Stimulated activated CD4-positive, alpha-beta T cell treated with anti-CD3 and anti-CD28 coated beads, Interleukin-12 subunit alpha, Interleukin-12 subunit beta, amount 100 ng/mL, for 24 hours (primary cell): ENCODE data around the gene ATP9B.
"Not testable (repeated sequence)": the region's sequence is repeated elsewhere in the genome, so short reads cannot be mapped to it uniquely, and the experiment has no call there.

Experiments used
- DNase-seq, 2 experiments: peaks; one replicate each; pipeline ENCODE4 v3.0.0-alpha.2; 2020; ENCODE audit warnings: low read depth in 2 of 2

The ATP9B gene

GRCh38 chr18:79229431-79229830, 160.2 kb downstream of the ATP9B start:
- DNase-seq: no peak

DNA sequence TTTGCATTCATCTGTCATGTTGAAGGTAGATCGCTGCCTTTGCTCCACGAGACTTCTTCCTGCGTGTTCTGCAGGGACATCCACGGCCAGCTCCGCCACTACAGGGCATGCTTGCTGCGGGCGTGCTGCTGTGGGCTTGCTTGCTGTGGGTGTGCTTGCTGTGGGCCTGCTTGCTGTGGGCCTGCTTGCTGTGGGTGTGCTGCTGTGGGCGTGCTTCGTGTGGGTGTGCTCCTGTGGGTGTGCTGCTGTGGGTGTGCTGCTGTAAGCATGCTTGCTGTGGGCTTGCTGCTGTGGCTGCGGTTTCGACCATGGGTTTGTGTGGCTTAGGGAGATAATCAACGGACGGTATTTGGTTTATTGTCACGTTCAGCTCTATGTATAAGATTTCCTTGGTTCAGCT, 165.2 kb downstream of the ATP9B start:
- no peak for DNase-seq

- DNase-seq: no peak
Observed at GRCh38 chr18:79239631-79240030, 170.4 kb downstream of the ATP9B start.

GRCh38 chr18:79241755-79242154, 172.6 kb downstream of the ATP9B start:
- no peak for DNase-seq

- DNase-seq: no peak
Observed at GRCh38 chr18:79242246-79242645, 173.1 kb downstream of the ATP9B start.

DNA sequence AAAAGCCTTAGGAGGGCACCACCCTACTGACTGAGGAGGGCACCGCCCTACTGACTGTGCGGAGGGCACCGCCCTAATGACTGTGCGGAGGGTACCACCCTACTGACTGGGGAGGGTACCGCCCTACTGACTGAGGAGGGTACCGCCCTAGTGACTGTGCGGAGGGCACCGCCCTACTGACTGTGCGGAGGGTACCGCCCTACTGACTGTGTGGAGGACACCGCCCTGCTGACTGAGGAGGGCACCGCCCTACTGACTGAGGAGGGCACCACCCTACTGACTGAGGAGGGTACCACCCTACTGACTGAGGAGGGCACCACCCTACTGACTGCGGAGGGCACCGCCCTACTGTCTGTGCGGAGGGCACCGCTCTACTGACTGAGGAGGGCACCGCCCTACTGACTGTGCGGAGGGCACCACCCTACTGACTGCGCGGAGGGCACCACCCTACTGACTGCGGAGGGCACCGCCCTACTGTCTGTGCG, 176.4 kb downstream of the ATP9B start:
- no peak for DNase-seq

- DNase-seq: peak; percentile 50 to 66
Observed at GRCh38 chr18:79246309-79247108, 177.3 kb downstream of the ATP9B start.

GRCh38 chr18:79248495-79249060, 179.4 kb downstream of the ATP9B start:
- no peak for DNase-seq

GRCh38 chr18:79250301-79250981, 181.2 kb downstream of the ATP9B start:
- DNase-seq: no peak

- DNase-seq: no peak
Observed at GRCh38 chr18:79251021-79251420, 181.8 kb downstream of the ATP9B start.

DNA sequence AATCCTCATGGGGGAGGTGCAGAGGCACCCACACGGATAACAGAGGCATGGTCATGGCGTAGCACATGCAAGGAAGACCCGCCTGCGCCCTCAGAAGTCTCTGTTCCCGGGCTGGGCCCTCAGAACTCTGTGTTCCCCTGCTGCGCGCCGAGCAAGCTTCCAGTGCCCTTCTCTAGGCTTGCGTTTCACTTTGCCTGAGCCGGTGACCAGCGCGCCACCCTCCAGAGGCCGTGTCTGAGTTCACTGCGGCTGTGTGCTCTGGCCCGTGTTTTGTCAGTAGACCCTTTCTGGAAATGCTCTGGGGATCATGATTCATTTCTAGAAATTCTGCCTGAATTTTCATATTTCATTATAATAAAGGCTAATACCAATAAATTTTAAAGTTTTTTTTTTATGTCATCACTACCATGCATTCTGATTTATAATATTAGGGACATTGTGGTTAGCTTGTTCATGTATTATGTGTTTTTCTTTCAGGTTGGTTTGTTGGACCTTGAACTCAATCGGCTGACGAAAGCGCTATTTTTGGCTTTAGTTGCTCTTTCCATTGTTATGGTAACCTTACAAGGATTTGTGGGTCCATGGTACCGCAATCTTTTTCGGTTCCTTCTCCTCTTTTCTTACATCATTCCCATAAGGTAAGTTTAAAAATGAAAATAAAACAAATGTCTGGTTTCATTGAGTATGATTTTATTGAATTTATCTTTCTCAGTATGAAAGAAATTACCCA, 183.9 kb downstream of the ATP9B start:
- DNase-seq: no peak

GRCh38 chr18:79257480-79257879, 188.3 kb downstream of the ATP9B start:
- no peak for DNase-seq

GRCh38 chr18:79258447-79258846, 189.3 kb downstream of the ATP9B start:
- no peak for DNase-seq

- DNase-seq: no peak
Observed at GRCh38 chr18:79259218-79259617, 190.0 kb downstream of the ATP9B start.

DNA sequence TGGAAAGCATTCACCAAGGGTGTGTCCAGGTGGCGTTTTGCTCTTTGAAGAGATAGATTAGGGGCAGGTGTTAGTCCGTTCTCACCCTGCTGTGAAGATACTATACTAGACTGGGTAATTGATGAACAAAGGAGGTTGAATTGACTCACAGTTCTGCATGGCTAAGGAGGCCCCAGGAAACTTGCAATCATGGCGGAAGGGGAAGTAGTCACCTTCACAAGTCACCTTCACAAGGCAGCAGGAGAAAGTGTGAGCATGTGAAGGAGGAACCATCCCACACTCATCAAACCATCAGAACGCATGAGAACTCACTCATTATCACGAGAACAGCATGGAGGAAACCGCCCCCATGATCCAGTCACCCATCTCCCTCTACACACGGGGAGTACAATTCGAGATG, 190.8 kb downstream of the ATP9B start:
- no peak for DNase-seq

- no peak for DNase-seq
Observed at GRCh38 chr18:79260510-79260909, 191.3 kb downstream of the ATP9B start.

- not testable (repeated sequence) for DNase-seq
Observed at GRCh38 chr18:79265068-79265467, 195.9 kb downstream of the ATP9B start.

GRCh38 chr18:79271812-79272211, 202.6 kb downstream of the ATP9B start:
- not testable (repeated sequence) for DNase-seq

DNA sequence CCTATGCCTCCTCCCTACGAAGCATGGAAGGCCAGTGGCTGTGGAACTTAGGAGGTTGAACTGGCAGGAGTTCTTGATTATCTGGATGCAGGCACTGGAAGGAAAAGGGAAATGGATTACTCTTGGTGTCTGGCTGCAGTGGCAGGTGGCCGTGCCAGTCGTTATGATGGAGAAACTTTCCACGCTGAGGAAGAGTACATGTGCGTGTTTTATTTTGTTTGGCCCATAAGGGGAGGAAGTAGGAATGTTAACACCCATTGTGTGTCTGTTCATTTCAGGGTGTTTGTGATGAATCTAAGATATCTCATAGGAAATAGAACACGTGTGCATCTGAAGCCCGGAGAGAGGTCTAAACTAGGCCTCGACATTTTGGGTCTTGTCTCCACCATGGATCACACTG, 203.7 kb downstream of the ATP9B start:
- no peak for DNase-seq

DNA sequence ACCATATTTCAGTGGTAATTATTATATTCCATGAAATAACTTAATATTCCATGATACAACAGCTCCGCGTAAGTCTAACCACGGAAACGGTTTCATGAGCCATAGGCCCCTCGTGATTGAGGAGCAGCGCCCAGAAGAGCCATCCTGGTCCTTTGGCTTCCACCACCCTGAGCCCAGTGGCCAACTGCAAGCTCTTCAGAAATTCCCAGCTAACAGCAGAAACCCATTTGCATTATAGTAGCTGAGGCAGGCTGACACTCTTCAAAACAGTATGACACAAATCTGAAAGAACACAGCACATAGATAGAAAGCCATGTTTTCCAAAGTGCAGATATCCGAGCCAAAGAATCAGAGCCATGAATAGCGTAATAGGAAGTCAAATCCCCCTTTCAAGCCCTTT, 205.6 kb downstream of the ATP9B start:
- DNase-seq: no peak

- DNase-seq: no peak
Observed at GRCh38 chr18:79275461-79275860, 206.3 kb downstream of the ATP9B start.

GRCh38 chr18:79275992-79276391, 206.8 kb downstream of the ATP9B start:
- no peak for DNase-seq
